Trophoblast cell (in vitro differentiated cells and primary cell): Measurements from ENCODE around the gene HPCAL4.

Experiments
- DNase-seq, 2 donors: peaks; one replicate each; pipeline ENCODE4 v3.0.0-alpha.2; 2016
- H2AFZ ChIP-seq: 2 replicates; pipeline ENCODE4 v1.6.1; 2013; ENCODE audit warnings: low read length, moderate library complexity, mild to moderate bottlenecking; ENCODE audit not compliant: insufficient read depth, poor library complexity
- H2AK5ac ChIP-seq: 2 replicates; pipeline ENCODE4 v1.6.1; 2013; ENCODE audit warnings: mild to moderate bottlenecking, low read length
- H2BK120ac ChIP-seq: 2 replicates; pipeline ENCODE4 v1.6.1; 2013; ENCODE audit warnings: low read length, mild to moderate bottlenecking, moderate library complexity; ENCODE audit not compliant: insufficient read depth, poor library complexity
- H2BK12ac ChIP-seq: 2 replicates; pipeline ENCODE4 v1.6.1; 2013; ENCODE audit warnings: mild to moderate bottlenecking, low read length, moderate library complexity
- H2BK5ac ChIP-seq: 2 replicates; pipeline ENCODE4 v1.6.1; 2013; ENCODE audit warnings: low read length, low read depth, moderate library complexity, mild to moderate bottlenecking; ENCODE audit not compliant: poor library complexity
- H3K14ac ChIP-seq: 2 replicates; pipeline ENCODE4 v1.6.1; 2013; ENCODE audit warnings: mild to moderate bottlenecking, low read length
- H3K18ac ChIP-seq: 2 replicates; pipeline ENCODE4 v1.6.1; 2013; ENCODE audit warnings: mild to moderate bottlenecking, low read length
- H3K23ac ChIP-seq: 2 replicates; pipeline ENCODE4 v1.6.1; 2013; ENCODE audit warnings: low read length
- H3K27ac ChIP-seq: 2 replicates; pipeline ENCODE4 v1.5.1; 2013; ENCODE audit warnings: low read depth, mild to moderate bottlenecking, inconsistent platforms, low read length, moderate library complexity
- H3K27me3 ChIP-seq: 2 replicates; pipeline ENCODE4 v1.6.1; 2013; ENCODE audit warnings: inconsistent platforms, mild to moderate bottlenecking, low read length, moderate library complexity; ENCODE audit not compliant: insufficient read depth
- H3K36me3 ChIP-seq, 2 experiments: 1 replicate in 1 of 2; 2 replicates in 1 of 2; pipeline ENCODE4 v1.6.1; 2013; ENCODE audit warnings: low read length in 2 of 2, mild to moderate bottlenecking in 2 of 2, moderate library complexity in 1 of 2; ENCODE audit not compliant: insufficient read depth in 2 of 2, control insufficient read depth in 1 of 2
- H3K4ac ChIP-seq: 2 replicates; pipeline ENCODE4 v1.6.1; 2013; ENCODE audit warnings: low read depth, mild to moderate bottlenecking, low read length, moderate library complexity
- H3K4me1 ChIP-seq, 2 experiments: 1 replicate in 1 of 2; 2 replicates in 1 of 2; pipeline ENCODE4 v1.6.1; 2013; ENCODE audit warnings: low read length in 2 of 2, mild to moderate bottlenecking in 2 of 2, moderate library complexity in 1 of 2; ENCODE audit not compliant: insufficient read depth in 2 of 2, control insufficient read depth in 1 of 2
- H3K4me2 ChIP-seq: 2 replicates; pipeline ENCODE4 v1.6.1; 2013; ENCODE audit warnings: inconsistent platforms, mild to moderate bottlenecking, low read length, moderate library complexity
- H3K4me3 ChIP-seq: 2 replicates; pipeline ENCODE4 v1.5.1; 2013; ENCODE audit warnings: mild to moderate bottlenecking, low read depth, low read length, inconsistent platforms
- H3K79me1 ChIP-seq: one replicate; pipeline ENCODE4 v1.6.1; 2013; ENCODE audit warnings: low read length
- H3K79me2 ChIP-seq: 2 replicates; pipeline ENCODE4 v1.6.1; 2013; ENCODE audit warnings: low read length, mild to moderate bottlenecking; ENCODE audit not compliant: control insufficient read depth, insufficient read depth, poor library complexity
- H3K9ac ChIP-seq: 2 replicates; pipeline ENCODE4 v1.6.1; 2013; ENCODE audit warnings: mild to moderate bottlenecking, low read length
- H3K9me3 ChIP-seq: 2 replicates; pipeline ENCODE4 v1.6.1; 2013; ENCODE audit warnings: low read depth, mild to moderate bottlenecking, control low read depth, inconsistent platforms, low read length; ENCODE audit not compliant: insufficient read depth
- H4K12ac ChIP-seq: 2 replicates; pipeline ENCODE4 v1.6.1; 2013; ENCODE audit warnings: low read depth, mild to moderate bottlenecking, low read length, moderate library complexity
- H4K8ac ChIP-seq: 2 replicates; pipeline ENCODE4 v1.6.1; 2013; ENCODE audit warnings: low read depth, mild to moderate bottlenecking, low read length, moderate library complexity
- H4K91ac ChIP-seq: one replicate; pipeline ENCODE4 v1.6.1; 2013; ENCODE audit warnings: low read depth, mild to moderate bottlenecking, low read length, moderate library complexity
- WGBS: extraction: QIAGEN DNeasy Blood & Tissue Kit; methylation state at CpG from one replicate; pipeline ENCODE4 v1.1.7; 2013; ENCODE audit warnings: missing lambda C conversion rate; ENCODE audit not compliant: insufficient read length, insufficient coverage; ENCODE audit errors: extremely low coverage; 5-methylcytosine and 5-hydroxymethylcytosine counted together

The HPCAL4 gene

DNA sequence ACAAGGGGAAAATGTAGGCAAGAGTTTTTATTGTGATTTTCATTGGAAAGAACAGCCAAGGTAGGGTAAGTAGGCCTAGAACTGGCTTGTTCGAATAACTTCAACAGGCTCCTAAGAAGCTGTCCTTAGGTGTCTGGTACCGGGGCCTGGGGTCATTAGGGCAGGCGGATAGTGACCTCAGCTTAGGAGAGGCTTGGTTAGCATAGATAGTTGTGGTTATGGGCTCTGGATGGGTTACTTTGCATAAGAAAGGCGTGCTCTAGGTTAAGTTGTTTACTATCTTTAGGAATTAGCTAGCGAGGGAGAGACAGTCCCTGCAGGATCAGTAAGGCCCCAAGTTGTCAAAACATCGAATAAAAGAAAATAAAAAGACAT is 20.7 kb upstream of the HPCAL4 start:
- H3K9ac ChIP-seq = no peak overlapping the region
- no peak overlapping the region for H4K12ac ChIP-seq
- H3K4me2 ChIP-seq = no peak overlapping the region
- no peak overlapping the region for H3K4me3 ChIP-seq
- no peaks in the 10 kb centered on the region for H3K36me3 ChIP-seq
- H2BK120ac ChIP-seq = no peak overlapping the region
- no peak for DNase-seq
- peaks cover 5% of the 10 kb centered on the region for H3K27me3 ChIP-seq
- no peak overlapping the region for H3K14ac ChIP-seq
- H3K4ac ChIP-seq = no peak overlapping the region
- H3K18ac ChIP-seq = no peak overlapping the region
- H3K79me2 ChIP-seq = no peaks in the 10 kb centered on the region
- H2BK5ac ChIP-seq = no peak overlapping the region
- H4K8ac ChIP-seq = no peak overlapping the region
- no peak overlapping the region for H3K23ac ChIP-seq
- peaks cover 0 to 5% of the 10 kb centered on the region in 2 experiments for H3K4me1 ChIP-seq
- H2AFZ ChIP-seq = no peak overlapping the region
- no CpG with 5 or more reads among the region's 6 CpGs for whole genome bisulfite sequencing
- no peak overlapping the region for H2AK5ac ChIP-seq
- H3K27ac ChIP-seq = no peak overlapping the region
- H2BK12ac ChIP-seq = no peak overlapping the region
- no peaks in the 10 kb centered on the region for H3K9me3 ChIP-seq
- H4K91ac ChIP-seq = no peak overlapping the region
- no peaks in the 10 kb centered on the region for H3K79me1 ChIP-seq

DNA sequence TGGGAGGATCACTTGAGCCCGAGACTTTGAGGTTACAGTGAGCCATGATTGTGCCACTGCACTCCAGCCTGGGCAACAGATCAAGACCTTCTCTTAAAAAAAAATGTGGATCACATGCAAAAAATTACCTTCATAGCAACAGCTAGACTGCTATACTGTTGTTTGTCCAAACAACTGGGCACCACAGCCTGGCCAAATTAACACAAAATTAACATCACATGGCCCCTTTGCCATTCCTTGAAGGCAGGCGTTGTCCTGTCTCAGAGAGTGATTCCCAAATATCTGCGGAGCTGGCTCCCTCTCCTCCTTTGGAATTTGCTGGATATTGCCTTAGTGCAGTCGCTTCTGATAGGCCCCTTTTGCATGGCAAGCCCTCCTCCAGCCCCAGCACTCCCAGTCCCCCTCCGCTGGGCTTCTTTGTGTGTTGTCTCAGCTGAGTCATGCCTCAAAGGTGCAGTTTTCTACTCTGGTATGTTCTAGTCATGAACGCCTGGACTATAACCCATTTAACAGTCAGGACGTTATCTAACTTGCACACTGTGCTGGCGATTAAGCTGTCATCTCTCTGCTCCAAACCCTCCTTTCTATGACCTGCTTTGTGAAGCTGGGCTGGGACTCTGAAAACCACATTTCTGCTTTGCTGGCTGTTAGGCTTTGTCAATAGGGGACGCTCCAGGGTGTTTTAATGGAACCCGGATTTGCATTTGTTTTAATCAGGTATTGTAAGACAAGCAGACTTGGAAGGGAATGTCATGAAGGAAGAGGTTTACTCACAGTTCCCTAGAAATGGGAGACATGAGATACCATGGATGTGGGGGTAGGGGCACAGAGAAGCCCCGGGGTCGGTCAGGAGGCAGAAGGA is 20.1 kb upstream of the HPCAL4 start:
- no peak overlapping the region for H3K4me3 ChIP-seq
- H2BK5ac ChIP-seq = no peak overlapping the region
- H3K36me3 ChIP-seq = no peaks in the 10 kb centered on the region
- H3K14ac ChIP-seq = no peak overlapping the region
- H3K23ac ChIP-seq = no peak overlapping the region
- H3K79me1 ChIP-seq = no peaks in the 10 kb centered on the region
- H3K79me2 ChIP-seq = no peaks in the 10 kb centered on the region
- H3K9ac ChIP-seq = no peak overlapping the region
- no peak overlapping the region for H2AFZ ChIP-seq
- H4K91ac ChIP-seq = no peak overlapping the region
- H2AK5ac ChIP-seq = no peak overlapping the region
- H3K27me3 ChIP-seq = peaks cover 5% of the 10 kb centered on the region
- H2BK12ac ChIP-seq = no peak overlapping the region
- no peak overlapping the region for H3K4ac ChIP-seq
- no peak overlapping the region for H4K8ac ChIP-seq
- no peak overlapping the region for H4K12ac ChIP-seq
- H2BK120ac ChIP-seq = no peak overlapping the region
- H3K9me3 ChIP-seq = no peaks in the 10 kb centered on the region
- H3K18ac ChIP-seq = no peak overlapping the region
- peak in 1 of 2 donors; percentile 17 for DNase-seq
- no peak overlapping the region for H3K4me2 ChIP-seq
- H3K4me1 ChIP-seq = peaks cover 0 to 5% of the 10 kb centered on the region in 2 experiments
- whole genome bisulfite sequencing = no CpG with 5 or more reads among the region's 12 CpGs
- H3K27ac ChIP-seq = no peak overlapping the region

DNA sequence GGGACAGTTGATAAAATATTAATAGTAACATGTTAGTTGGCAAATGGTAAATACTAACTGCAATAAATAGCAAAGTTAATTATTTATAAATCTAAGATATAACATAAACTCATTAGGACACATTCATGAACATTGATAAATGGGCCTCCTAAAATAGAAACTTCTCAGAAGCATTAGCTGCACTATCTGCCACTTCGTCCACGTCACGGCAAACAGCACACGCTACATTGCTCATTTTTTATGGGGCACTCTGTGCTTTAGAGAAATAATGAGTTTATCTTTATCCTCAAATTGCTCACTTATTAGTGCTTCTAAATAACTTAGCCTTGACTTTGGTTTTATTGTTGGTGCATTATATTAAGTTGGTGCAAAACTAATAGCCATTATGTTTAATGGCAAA is 16.3 kb upstream of the HPCAL4 start:
- no peak overlapping the region for H4K12ac ChIP-seq
- H3K9ac ChIP-seq = no peak overlapping the region
- no peak overlapping the region for H3K4ac ChIP-seq
- H2BK120ac ChIP-seq = no peak overlapping the region
- no CpG with 5 or more reads among the region's 4 CpGs for WGBS
- H3K4me1 ChIP-seq = peaks cover 0 to 5% of the 10 kb centered on the region in 2 experiments
- H3K4me3 ChIP-seq = no peak overlapping the region
- no peaks in the 10 kb centered on the region for H3K79me1 ChIP-seq
- H2BK12ac ChIP-seq = no peak overlapping the region
- H3K9me3 ChIP-seq = no peaks in the 10 kb centered on the region
- H3K27me3 ChIP-seq = peaks cover 4% of the 10 kb centered on the region
- H2AFZ ChIP-seq = no peak overlapping the region
- H2BK5ac ChIP-seq = no peak overlapping the region
- H4K8ac ChIP-seq = no peak overlapping the region
- H3K18ac ChIP-seq = no peak overlapping the region
- no peak overlapping the region for H3K14ac ChIP-seq
- no peaks in the 10 kb centered on the region for H3K79me2 ChIP-seq
- H2AK5ac ChIP-seq = no peak overlapping the region
- no peak overlapping the region for H3K4me2 ChIP-seq
- no peaks in the 10 kb centered on the region for H3K36me3 ChIP-seq
- no peak overlapping the region for H4K91ac ChIP-seq
- DNase-seq = no peak
- no peak overlapping the region for H3K23ac ChIP-seq
- no peak overlapping the region for H3K27ac ChIP-seq

DNA sequence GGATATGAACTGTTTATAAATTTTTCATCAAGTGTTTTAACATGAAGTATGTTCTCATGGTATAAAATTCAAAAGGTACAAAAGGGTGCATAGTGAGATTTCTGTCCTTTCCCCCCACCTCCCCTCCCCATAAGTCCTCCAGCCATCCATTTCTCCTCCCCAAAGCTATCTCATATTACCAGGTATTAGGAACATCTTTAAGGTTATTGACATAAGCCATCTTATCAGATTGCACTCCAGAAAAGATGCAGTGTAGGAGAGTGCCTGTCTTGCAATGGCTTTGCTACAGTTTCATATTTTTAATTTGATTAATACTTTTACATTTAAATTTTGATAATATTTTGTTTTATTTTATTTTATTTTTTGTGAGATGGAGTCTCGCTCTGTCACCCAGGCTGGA is 13.5 kb upstream of the HPCAL4 start:
- Histone ChIP-seq H3K36me3 (no peaks in the 10 kb centered on the region), H3K4ac (no peak overlapping the region), H2BK120ac (no peak overlapping the region), H3K18ac (no peak overlapping the region), H2BK12ac (no peak overlapping the region), H3K79me1 (no peaks in the 10 kb centered on the region), H3K27me3 (peaks cover 7% of the 10 kb centered on the region), H4K91ac (no peak overlapping the region), H3K4me3 (no peak overlapping the region), H4K12ac (no peak overlapping the region), H4K8ac (no peak overlapping the region), H2AFZ (no peak overlapping the region), H3K27ac (no peak overlapping the region), H3K79me2 (no peaks in the 10 kb centered on the region), H3K23ac (no peak overlapping the region), H3K4me2 (no peak overlapping the region), H2BK5ac (no peak overlapping the region), H2AK5ac (no peak overlapping the region), H3K14ac (no peak overlapping the region), H3K9ac (no peak overlapping the region), H3K9me3 (no peaks in the 10 kb centered on the region), H3K4me1 (no peaks in the 10 kb centered on the region)
- DNase-seq = no peak
- no CpG with 5 or more reads among the region's 1 CpG for WGBS
